Measurements from ENCODE around the gene AK2. TPM values are rescaled to one million over a fixed set of nuclear protein-coding genes. Genes with fewer than 3 reads are reported as not detected.

The AK2 gene
- total and polyA plus RNA-seq, 10 of the 15 experiments (the other 5 are each of a cell fraction or from before 2014, with no cell fraction given) = 52.3 to 500 (median 278) TPM

GRCh38 chr1:33031506-33031905, 5.2 kb downstream of the AK2 start:
- CTCF ChIA-PET = interaction anchor here (0.9 to 1.5 kb wide), 7 partner anchors 9 to 96 kb away, joined by 3 to 8 read pairs (median 3); partner anchors contain the start of gene RNF19B
- H3K9ac ChIP-seq (ENCODE audit: control insufficient read depth, insufficient read depth, low read length) = no peak overlapping the region
- in situ Hi-C loops (cut with MboI) = no loop called here
- no peak overlapping the region for H2AFZ ChIP-seq (ENCODE audit: control insufficient read depth, low read depth, low read length)
- no peak overlapping the region for H3K27ac ChIP-seq (ENCODE audit: control insufficient read depth, insufficient read depth)
- no peak for FAIRE-seq
- 99% methylated on average over 4 of the region's 4 CpGs for WGBS (ENCODE audit: insufficient coverage, insufficient replicate concordance, low lambda C conversion rate, missing lambda C conversion rate)
- no peaks in the 10 kb centered on the region for H3K9me3 ChIP-seq (replicated peaks; ENCODE audit: control insufficient read depth, insufficient read depth, low read length)
- TF ChIP-seq CEBPB (IDR thresholded peaks at IDR 0.05; ENCODE audit: borderline replicate concordance in 1 of 2, low read depth in 2 of 2, low read length in 2 of 2) (no peak), WRNIP1 (IDR thresholded peaks at IDR 0.05; ENCODE audit: borderline replicate concordance, low read depth, low read length) (no peak), ATF7 (IDR thresholded peaks at IDR 0.05; ENCODE audit: low read depth) (no peak), ZNF622 (IDR thresholded peaks at IDR 0.05) (no peak), JUND (IDR thresholded peaks at IDR 0.05; ENCODE audit: low read depth, low read length) (no peak), POLR2A (IDR thresholded peaks at IDR 0.05; ENCODE audit: low read depth, low read length) (no peak), EGR1 (IDR thresholded peaks at IDR 0.05; ENCODE audit: borderline replicate concordance in 1 of 2, low read depth in 2 of 2, low read length in 2 of 2) (no peak), POLR2AphosphoS5 (IDR thresholded peaks at IDR 0.05; ENCODE audit: low read length) (no peak), SRF (IDR thresholded peaks at IDR 0.05; ENCODE audit: low read depth in 2 of 2, low read length in 2 of 2) (no peak), GABPA (IDR thresholded peaks at IDR 0.05; ENCODE audit: low read depth) (no peak), TBL1XR1 (IDR thresholded peaks at IDR 0.05; ENCODE audit: low read depth, low read length) (no peak), HCFC1 (IDR thresholded peaks at IDR 0.05; ENCODE audit: low read length) (no peak), EP300 (IDR thresholded peaks at IDR 0.05; ENCODE audit: borderline replicate concordance in 1 of 2, control insufficient read depth in 1 of 2, low read depth in 2 of 2, low read length in 2 of 2) (no peak), NFYB (IDR thresholded peaks at IDR 0.05; ENCODE audit: insufficient read depth, low read depth, low read length) (no peak)
- no peak for DNase-seq (ENCODE audit: low read depth, low spot score)
- peaks cover 15% of the 10 kb centered on the region for H3K4me1 ChIP-seq (ENCODE audit: control insufficient read depth, insufficient read depth, low read length)
- H3K4me3 ChIP-seq = no peak overlapping the region
- intact Hi-C loops (cut with micrococcal nuclease; ENCODE audit: unreplicated experiment) = no loop called here
- peaks cover 96% of the 10 kb centered on the region for H3K79me2 ChIP-seq (ENCODE audit: control insufficient read depth, insufficient read depth, low read length)
- peak overlapping the region; percentile 78 for H3K4me2 ChIP-seq (ENCODE audit: control insufficient read depth, insufficient read depth)
- RAD21 ChIA-PET (ENCODE audit: unreplicated experiment) = interaction anchor here (1.2 to 3.0 kb wide), 5 partner anchors 12 to 70 kb away, joined by 3 to 10 read pairs (median 8); no protein-coding TSS in a partner anchor
- ATAC-seq = no peak
- H3K36me3 ChIP-seq (ENCODE audit: control insufficient read depth in 2 of 2, insufficient read depth in 2 of 2, low read length in 1 of 2) = peaks cover 0 to 25% of the 10 kb centered on the region in 2 experiments
- peaks cover 5% of the 10 kb centered on the region; the same call in 1 of the 2 replicates for H4K20me1 ChIP-seq (ENCODE audit: control insufficient read depth, insufficient read depth)
- SMC1A ChIA-PET (ENCODE audit: uncharacterized antibody, unreplicated experiment) = interaction anchor here (0.7 to 5.7 kb wide), 8 partner anchors 26 to 112 kb away, joined by 3 to 53 read pairs (median 7); no protein-coding TSS in a partner anchor
- no peaks in the 10 kb centered on the region for H3K27me3 ChIP-seq (replicated peaks in 1 of 2; ENCODE audit: control insufficient read depth in 2 of 2, insufficient read depth in 2 of 2, low read length in 1 of 2)
- POLR2A ChIA-PET = interaction anchor here (1.1 kb wide), 1 partner anchor 35 kb away, joined by 3 read pairs; no protein-coding TSS in a partner anchor
- BruUV-seq (replicated peaks) = no TSS peak
